Mucosa of rectum (tissue), 2 donors: ENCODE results near the gene EPHA8.

Experiments used
- H3K27ac ChIP-seq, 2 donors: one replicate each; pipeline ENCODE4 v1.7.0; 2013; ENCODE audit warnings: inconsistent platforms in 2 of 2, low read depth in 2 of 2, low read length in 2 of 2
- H3K27me3 ChIP-seq, 2 donors: one replicate each; pipeline ENCODE4 v1.7.0; 2013; ENCODE audit warnings: low read length in 2 of 2; ENCODE audit not compliant: control insufficient read depth in 2 of 2, insufficient read depth in 2 of 2
- H3K36me3 ChIP-seq, 2 donors: one replicate each; pipeline ENCODE4 v1.7.0; 2013; ENCODE audit warnings: low read length in 2 of 2; ENCODE audit not compliant: control insufficient read depth in 2 of 2, insufficient read depth in 2 of 2
- H3K4me1 ChIP-seq, 2 donors: one replicate each; pipeline ENCODE4 v1.7.0; 2013; ENCODE audit warnings: low read length in 2 of 2, mild to moderate bottlenecking in 1 of 2; ENCODE audit not compliant: control insufficient read depth in 2 of 2, insufficient read depth in 2 of 2
- H3K4me3 ChIP-seq, 2 donors: one replicate each; pipeline ENCODE4 v1.7.0; 2013; ENCODE audit warnings: low read length in 2 of 2
- H3K9ac ChIP-seq, 2 donors: one replicate each; pipeline ENCODE4 v1.7.0; 2013; ENCODE audit warnings: low read length in 2 of 2, low read depth in 1 of 2, mild to moderate bottlenecking in 1 of 2
- H3K9me3 ChIP-seq, 2 donors: one replicate each; pipeline ENCODE4 v1.7.0; 2013; ENCODE audit warnings: low read length in 2 of 2; ENCODE audit not compliant: control insufficient read depth in 2 of 2
- donor health status: healthy.
- donor health status: Normal muscosa, but diverticular disease.

The EPHA8 gene

DNA sequence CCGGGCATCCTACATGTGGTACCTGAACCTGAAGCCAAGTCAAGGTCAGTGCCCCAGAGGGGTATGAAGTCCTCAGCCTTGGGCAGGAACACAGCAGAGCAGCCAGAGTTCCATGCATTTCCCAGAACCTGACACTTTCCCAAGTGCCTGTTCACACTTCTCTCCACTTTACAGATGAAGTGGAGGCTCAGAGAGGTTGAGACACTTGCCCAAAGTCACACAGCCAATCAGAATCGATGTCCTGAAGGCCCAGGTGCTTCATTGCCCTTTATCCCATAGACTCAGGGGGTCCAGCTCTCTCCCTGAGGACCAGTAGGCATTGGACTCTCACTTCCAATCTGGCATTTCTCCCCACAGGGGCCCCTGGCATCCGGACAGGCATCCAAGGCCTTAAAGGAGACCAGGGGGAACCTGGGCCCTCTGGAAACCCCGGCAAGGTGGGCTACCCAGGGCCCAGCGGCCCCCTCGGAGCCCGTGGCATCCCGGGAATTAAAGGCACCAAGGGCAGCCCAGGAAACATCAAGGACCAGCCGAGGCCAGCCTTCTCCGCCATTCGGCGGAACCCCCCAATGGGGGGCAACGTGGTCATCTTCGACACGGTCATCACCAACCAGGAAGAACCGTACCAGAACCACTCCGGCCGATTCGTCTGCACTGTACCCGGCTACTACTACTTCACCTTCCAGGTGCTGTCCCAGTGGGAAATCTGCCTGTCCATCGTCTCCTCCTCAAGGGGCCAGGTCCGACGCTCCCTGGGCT, 75.4 kb downstream of the EPHA8 start:
- peak overlapping the region in 1 of 2 donors; percentile 6 for H3K9ac ChIP-seq
- peak overlapping the region in 1 of 2 donors; percentile 20 for H3K4me3 ChIP-seq
- no peak overlapping the region for H3K27ac ChIP-seq
- H3K36me3 ChIP-seq, result no peaks in the 10 kb centered on the region
- H3K4me1 ChIP-seq, result no peaks in the 10 kb centered on the region
- peaks cover 2 to 4% of the 10 kb centered on the region in 2 donors for H3K27me3 ChIP-seq
- H3K9me3 ChIP-seq, result no peaks in the 10 kb centered on the region

GRCh38 chr1:22639286-22639685, 76.0 kb downstream of the EPHA8 start:
- Histone ChIP-seq H3K4me3 (peak overlapping the region in 1 of 2 donors; percentile 20), H3K36me3 (no peaks in the 10 kb centered on the region), H3K27ac (no peak overlapping the region), H3K27me3 (peaks cover 2 to 4% of the 10 kb centered on the region in 2 donors), H3K9me3 (no peaks in the 10 kb centered on the region), H3K9ac (no peak overlapping the region), H3K4me1 (no peaks in the 10 kb centered on the region)

DNA sequence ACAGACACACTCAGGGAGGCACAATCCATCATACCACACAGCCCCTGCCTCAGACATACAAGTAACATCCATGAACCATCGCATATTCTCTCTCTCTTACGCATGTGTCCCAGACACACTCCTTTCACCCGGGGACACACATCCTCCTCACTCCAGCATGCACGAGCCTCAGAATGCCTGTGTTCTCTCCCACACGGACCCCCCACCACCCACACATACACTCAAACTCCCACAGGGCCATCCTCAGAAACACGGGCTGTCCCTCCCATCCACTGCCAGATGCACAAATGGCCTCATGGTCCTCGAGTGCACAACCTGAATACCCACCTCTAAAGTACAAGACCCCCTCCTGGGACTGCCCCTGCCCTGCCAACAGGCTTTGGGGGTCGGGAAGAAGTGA, 78.0 kb downstream of the EPHA8 start:
- Histone ChIP-seq H3K9ac (no peak overlapping the region), H3K36me3 (no peaks in the 10 kb centered on the region), H3K4me3 (no peak overlapping the region), H3K9me3 (no peaks in the 10 kb centered on the region), H3K4me1 (no peaks in the 10 kb centered on the region), H3K27ac (no peak overlapping the region), H3K27me3 (peaks cover 2 to 4% of the 10 kb centered on the region in 2 donors)

- H3K9ac ChIP-seq, result no peak overlapping the region
- no peak overlapping the region for H3K27ac ChIP-seq
Observed at GRCh38 chr1:22641906-22642636, 78.8 kb downstream of the EPHA8 start.

GRCh38 chr1:22643381-22643780, 80.1 kb downstream of the EPHA8 start, which contains the start of gene C1QC:
C1QC (plus strand) TSS chr1:22643633; CDS start chr1:22644024, 391 bp downstream.
- Histone ChIP-seq H3K9ac (peak within 1 kb of the TSS in 1 of 2 donors; percentile 34), H3K4me3 (peak within 1 kb of the TSS; percentile 17 to 31), H3K4me1 (no peaks in the 10 kb centered on the region), H3K9me3 (no peaks in the 10 kb centered on the region), H3K27me3 (peaks cover 0 to 2% of the 10 kb centered on the region in 2 donors), H3K36me3 (no peaks in the 10 kb centered on the region), H3K27ac (peak within 1 kb of the TSS; percentile 61 to 63)

More at GRCh38 chr1:22641906-22642636, 78.8 kb downstream of the EPHA8 start:
- Histone ChIP-seq H3K4me1 (no peaks in the 10 kb centered on the region), H3K36me3 (no peaks in the 10 kb centered on the region), H3K4me3 (no peak overlapping the region), H3K27me3 (peaks cover 2 to 4% of the 10 kb centered on the region in 2 donors), H3K9me3 (no peaks in the 10 kb centered on the region)

DNA sequence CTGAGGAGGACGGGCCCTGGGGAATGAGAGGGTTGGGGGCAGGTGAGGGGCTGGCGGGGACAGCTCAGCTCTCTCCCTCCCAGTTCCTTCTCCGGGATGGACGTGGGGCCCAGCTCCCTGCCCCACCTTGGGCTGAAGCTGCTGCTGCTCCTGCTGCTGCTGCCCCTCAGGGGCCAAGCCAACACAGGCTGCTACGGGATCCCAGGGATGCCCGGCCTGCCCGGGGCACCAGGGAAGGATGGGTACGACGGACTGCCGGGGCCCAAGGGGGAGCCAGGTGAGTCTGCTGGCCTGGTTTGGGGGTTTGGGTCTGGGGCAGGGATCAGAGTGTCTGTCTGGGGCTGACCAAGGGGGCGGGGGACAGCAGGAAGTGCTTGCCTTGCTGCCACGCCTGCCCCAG, 80.6 kb downstream of the EPHA8 start:
- no peaks in the 10 kb centered on the region for H3K36me3 ChIP-seq
- H3K27me3 ChIP-seq, result peaks cover 0 to 2% of the 10 kb centered on the region in 2 donors
- peak overlapping the region; percentile 17 to 31 for H3K4me3 ChIP-seq
- no peaks in the 10 kb centered on the region for H3K4me1 ChIP-seq
- H3K9me3 ChIP-seq, result no peaks in the 10 kb centered on the region
- H3K9ac ChIP-seq, result peak overlapping the region in 1 of 2 donors; percentile 34
- H3K27ac ChIP-seq, result peak overlapping the region; percentile 61 to 63

DNA sequence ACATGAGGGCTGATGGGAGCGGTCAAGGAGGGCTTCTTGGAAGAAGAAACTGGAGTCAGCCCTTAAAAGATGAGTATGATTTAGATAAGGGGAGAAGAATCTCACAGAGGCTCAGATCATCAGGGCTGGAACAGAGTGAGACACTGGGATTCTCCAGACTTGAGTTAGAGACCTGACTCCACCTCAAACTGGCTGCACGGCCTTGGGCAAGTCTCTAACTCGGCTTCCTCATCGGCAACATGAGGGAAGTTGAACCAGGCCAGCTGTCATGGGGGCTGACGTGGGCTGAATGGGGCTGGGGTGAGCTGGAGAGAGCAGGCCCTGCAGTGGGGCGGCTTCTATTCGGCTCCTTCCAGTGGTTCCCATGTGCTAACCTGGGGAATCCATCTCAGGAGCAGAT, 82.6 kb downstream of the EPHA8 start:
- Histone ChIP-seq H3K27me3 (peaks cover 0 to 2% of the 10 kb centered on the region in 2 donors), H3K4me3 (no peak overlapping the region), H3K4me1 (no peaks in the 10 kb centered on the region), H3K9ac (no peak overlapping the region), H3K27ac (peak overlapping the region; percentile 3 to 11), H3K36me3 (no peaks in the 10 kb centered on the region), H3K9me3 (no peaks in the 10 kb centered on the region)

GRCh38 chr1:22646384-22646783, 83.1 kb downstream of the EPHA8 start:
- Histone ChIP-seq H3K27me3 (peaks cover 0 to under 1% of the 10 kb centered on the region in 2 donors), H3K27ac (no peak overlapping the region), H3K4me3 (no peak overlapping the region)

GRCh38 chr1:22650089-22650693, 86.9 kb downstream of the EPHA8 start:
- H3K27ac ChIP-seq, result no peak overlapping the region
- no peaks in the 10 kb centered on the region for H3K36me3 ChIP-seq
- no peak overlapping the region for H3K9ac ChIP-seq
- H3K4me1 ChIP-seq, result no peaks in the 10 kb centered on the region
- peaks cover 0 to 7% of the 10 kb centered on the region in 2 donors for H3K27me3 ChIP-seq
- no peaks in the 10 kb centered on the region for H3K9me3 ChIP-seq
- H3K4me3 ChIP-seq, result no peak overlapping the region

More at GRCh38 chr1:22646384-22646783, 83.1 kb downstream of the EPHA8 start:
- Histone ChIP-seq H3K9ac (no peak overlapping the region), H3K4me1 (no peaks in the 10 kb centered on the region), H3K36me3 (no peaks in the 10 kb centered on the region), H3K9me3 (no peaks in the 10 kb centered on the region)
